PFSK-1 (cell line): ENCODE data around the gene HCFC1.

Experiments
- FOXP2 ChIP-seq: optimal IDR thresholded peaks from 2 replicates; pipeline ENCODE3; 2011; ENCODE audit warnings: borderline replicate concordance, control low read depth, inconsistent platforms; ENCODE audit not compliant: insufficient read depth; ENCODE audit errors: extremely low read length, extremely low read depth
- POLR2AphosphoS5 ChIP-seq: IDR thresholded peaks from 2 replicates; pipeline ENCODE4 v1.6.1; 2012; ENCODE audit warnings: low read depth, mild to moderate bottlenecking, control low read depth, low read length, moderate library complexity
- SIN3A ChIP-seq: IDR thresholded peaks from 2 replicates; pipeline ENCODE4 v1.6.1; 2012; ENCODE audit warnings: mild to moderate bottlenecking, low read length, moderate library complexity, borderline replicate concordance; ENCODE audit not compliant: insufficient read depth
- TAF1 ChIP-seq: IDR thresholded peaks from 2 replicates; pipeline ENCODE4 v1.6.1; 2012; ENCODE audit warnings: low read length, control low read depth, borderline replicate concordance; ENCODE audit not compliant: insufficient read depth
- TF ChIP-seq, protein P1 (sequence below), 2 experiments: IDR thresholded peaks; 2 replicates each; pipeline versions ENCODE4 v1.6.1 to v1.8.0; 2011 to 2012; ENCODE audit warnings: low read depth in 2 of 2, low read length in 2 of 2, control low read depth in 1 of 2, inconsistent platforms in 1 of 2, mild to moderate bottlenecking in 1 of 2, moderate library complexity in 1 of 2; ENCODE audit not compliant: insufficient read depth in 1 of 2

HCFC1 gene

GRCh38 chrX:153903991-153904957, 67.3 kb downstream of the HCFC1 start, which contains the start of gene AVPR2:
TSS of gene AVPR2 (plus strand) at chrX:153904673. CDS start at chrX:153905146, 473 bp downstream.
- no peak for TF ChIP-seq POLR2AphosphoS5
- TF ChIP-seq FOXP2: no peak
- no peak for TF ChIP-seq TAF1
- no peak for TF ChIP-seq SIN3A
- TF ChIP-seq, protein P1, sequence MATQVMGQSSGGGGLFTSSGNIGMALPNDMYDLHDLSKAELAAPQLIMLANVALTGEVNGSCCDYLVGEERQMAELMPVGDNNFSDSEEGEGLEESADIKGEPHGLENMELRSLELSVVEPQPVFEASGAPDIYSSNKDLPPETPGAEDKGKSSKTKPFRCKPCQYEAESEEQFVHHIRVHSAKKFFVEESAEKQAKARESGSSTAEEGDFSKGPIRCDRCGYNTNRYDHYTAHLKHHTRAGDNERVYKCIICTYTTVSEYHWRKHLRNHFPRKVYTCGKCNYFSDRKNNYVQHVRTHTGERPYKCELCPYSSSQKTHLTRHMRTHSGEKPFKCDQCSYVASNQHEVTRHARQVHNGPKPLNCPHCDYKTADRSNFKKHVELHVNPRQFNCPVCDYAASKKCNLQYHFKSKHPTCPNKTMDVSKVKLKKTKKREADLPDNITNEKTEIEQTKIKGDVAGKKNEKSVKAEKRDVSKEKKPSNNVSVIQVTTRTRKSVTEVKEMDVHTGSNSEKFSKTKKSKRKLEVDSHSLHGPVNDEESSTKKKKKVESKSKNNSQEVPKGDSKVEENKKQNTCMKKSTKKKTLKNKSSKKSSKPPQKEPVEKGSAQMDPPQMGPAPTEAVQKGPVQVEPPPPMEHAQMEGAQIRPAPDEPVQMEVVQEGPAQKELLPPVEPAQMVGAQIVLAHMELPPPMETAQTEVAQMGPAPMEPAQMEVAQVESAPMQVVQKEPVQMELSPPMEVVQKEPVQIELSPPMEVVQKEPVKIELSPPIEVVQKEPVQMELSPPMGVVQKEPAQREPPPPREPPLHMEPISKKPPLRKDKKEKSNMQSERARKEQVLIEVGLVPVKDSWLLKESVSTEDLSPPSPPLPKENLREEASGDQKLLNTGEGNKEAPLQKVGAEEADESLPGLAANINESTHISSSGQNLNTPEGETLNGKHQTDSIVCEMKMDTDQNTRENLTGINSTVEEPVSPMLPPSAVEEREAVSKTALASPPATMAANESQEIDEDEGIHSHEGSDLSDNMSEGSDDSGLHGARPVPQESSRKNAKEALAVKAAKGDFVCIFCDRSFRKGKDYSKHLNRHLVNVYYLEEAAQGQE (IDR thresholded peaks at IDR 0.05; ENCODE audit: insufficient read depth in 1 of 2, low read depth in 2 of 2, low read length in 2 of 2): no peak

GRCh38 chrX:153903238-153903980, 68.2 kb downstream of the HCFC1 start:
- no peak for TF ChIP-seq TAF1
- TF ChIP-seq, protein P1 (IDR thresholded peaks at IDR 0.05; ENCODE audit: insufficient read depth in 1 of 2, low read depth in 2 of 2, low read length in 2 of 2): no peak
- TF ChIP-seq FOXP2: no peak

DNA sequence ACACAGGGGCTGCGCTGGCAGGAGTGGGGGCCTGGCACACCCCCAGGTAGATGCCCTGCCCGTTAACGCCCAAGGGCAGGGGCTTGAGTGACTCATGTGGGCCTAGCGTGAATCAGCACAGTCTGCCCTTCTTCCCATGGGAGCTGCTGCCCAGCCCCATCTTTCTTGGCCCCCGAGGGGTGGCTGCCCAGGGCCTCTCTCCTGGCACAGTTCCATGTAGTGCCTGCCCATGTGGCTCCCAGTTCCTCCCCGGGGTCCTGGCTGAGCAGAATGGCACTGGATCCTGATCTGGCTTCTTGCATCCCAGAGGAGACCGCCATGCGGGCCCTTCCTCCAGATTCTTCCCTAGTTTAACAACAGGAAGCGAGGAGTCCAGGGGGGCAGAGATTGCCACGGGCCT, 69.2 kb downstream of the HCFC1 start:
- TF ChIP-seq FOXP2 (no peak), POLR2AphosphoS5 (no peak), SIN3A (no peak), TAF1 (no peak)
- TF ChIP-seq, protein P1 (IDR thresholded peaks at IDR 0.05; ENCODE audit: insufficient read depth in 1 of 2, low read depth in 2 of 2, low read length in 2 of 2): no peak

DNA sequence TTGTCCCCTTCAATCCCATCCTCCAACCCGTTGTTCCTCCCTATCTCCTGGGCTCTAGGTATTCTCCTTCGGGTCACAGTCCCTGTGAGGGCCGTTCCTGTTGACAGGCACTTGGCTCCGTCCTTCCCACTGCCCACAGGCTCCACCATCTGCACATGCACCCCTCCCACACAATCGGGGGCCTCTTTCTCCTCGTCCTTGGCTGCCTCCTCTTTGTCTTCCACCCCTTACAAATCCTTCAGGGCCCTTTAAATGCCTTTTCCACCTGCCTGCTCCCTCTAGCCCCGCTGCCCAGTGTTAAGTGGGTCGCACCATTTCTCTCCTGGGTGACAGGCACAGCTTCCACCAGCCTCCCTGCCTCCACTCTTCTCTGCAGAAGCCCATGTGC, 69.9 kb downstream of the HCFC1 start:
- TF ChIP-seq TAF1 (no peak), FOXP2 (no peak), POLR2AphosphoS5 (no peak), SIN3A (no peak)
- TF ChIP-seq, protein P1 (IDR thresholded peaks at IDR 0.05; ENCODE audit: insufficient read depth in 1 of 2, low read depth in 2 of 2, low read length in 2 of 2): no peak
